MM.1S (cell line): ENCODE results near the gene ADH1A.

Source experiments
- CTCF ChIP-seq: fragments of 300-600 bp; sonication (generic); IDR thresholded peaks from 2 replicates; pipeline ENCODE4 v1.5.1; 2016; ENCODE audit warnings: antibody characterized with exemption, low read length, mixed read lengths
- EZH2 ChIP-seq: fragments of 300-600 bp; sonication (generic); optimal IDR thresholded peaks from 2 replicates; pipeline ENCODE3; 2017; ENCODE audit warnings: low read depth, mild to moderate bottlenecking, antibody characterized with exemption, low read length, mixed read lengths

DNA sequence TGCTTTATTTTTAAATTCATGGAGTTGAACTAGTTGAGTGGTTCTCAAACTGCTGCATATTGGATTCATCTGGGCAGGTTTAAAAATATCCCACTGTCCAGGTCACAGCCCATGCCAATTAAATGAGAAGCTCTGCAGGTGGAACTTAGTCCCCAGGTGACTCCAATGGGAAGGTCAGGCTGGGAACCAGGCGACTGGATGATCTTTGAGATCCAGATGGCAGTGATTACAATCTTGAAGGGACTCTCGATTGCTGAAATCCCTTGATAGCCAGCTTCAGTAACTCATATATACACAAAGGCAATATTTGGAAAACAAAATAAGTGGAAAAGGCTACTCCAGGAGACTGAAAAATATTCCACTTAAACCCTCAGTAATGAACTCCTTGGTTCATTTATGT lies 8.1 kb downstream of the ADH1A start:
- TF ChIP-seq CTCF (no peak), EZH2 (no peak)
